Nephron progenitor cell (in vitro differentiated cells): Measurements from ENCODE around the gene CADM1.
A peak's percentile ranks its signal among the peaks of the same experiment; 100 is the strongest.

Source experiments
- DNase-seq: peaks from one replicate; pipeline ENCODE4 v3.0.0; 2021
- H3K27ac Mint-ChIP-seq: 2 replicates; pipeline ENCODE4 v1.8.0; 2021; ENCODE audit warnings: mild to moderate bottlenecking, moderate library complexity, mixed read lengths
- H3K27me3 Mint-ChIP-seq: 2 replicates; pipeline ENCODE4 v1.8.0; 2021; ENCODE audit warnings: mild to moderate bottlenecking, low read depth, mixed read lengths; ENCODE audit not compliant: poor library complexity
- H3K36me3 Mint-ChIP-seq: 2 replicates; pipeline ENCODE4 v1.8.0; 2021; ENCODE audit warnings: low read depth, mixed read lengths
- H3K4me1 Mint-ChIP-seq: 2 replicates; pipeline ENCODE4 v1.8.0; 2021; ENCODE audit warnings: mixed read lengths
- H3K4me3 Mint-ChIP-seq: 2 replicates; pipeline ENCODE4 v1.8.0; 2021; ENCODE audit warnings: mild to moderate bottlenecking, moderate library complexity, mixed read lengths
- H3K9me3 Mint-ChIP-seq: 2 replicates; pipeline ENCODE4 v1.8.0; 2021; ENCODE audit warnings: mild to moderate bottlenecking, moderate library complexity, mixed read lengths
- TF ChIP-seq, protein P1 (sequence below): fragments of 200-600 bp; sonication (generic); IDR thresholded peaks from 2 replicates; pipeline ENCODE4 v1.5.0; 2021; ENCODE audit warnings: antibody characterized with exemption

Gene CADM1

DNA sequence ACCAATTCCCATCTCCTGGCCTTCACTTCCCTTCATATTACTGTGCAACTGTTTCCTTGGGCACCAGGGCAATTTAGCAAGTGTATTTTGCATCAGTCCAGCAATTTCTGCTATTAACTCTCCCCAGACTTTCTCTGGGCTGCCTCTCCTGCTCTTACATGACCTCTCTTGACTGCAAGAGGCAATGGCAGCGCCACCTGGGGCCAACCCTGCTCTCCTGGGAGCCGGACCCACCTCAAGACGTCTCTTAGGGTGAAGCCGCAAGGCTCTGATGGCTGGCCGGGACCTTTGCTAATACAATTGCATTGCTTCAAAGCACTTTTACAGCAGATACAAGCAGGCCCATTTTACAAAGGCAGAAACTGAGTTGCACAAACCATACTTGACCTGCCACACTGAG lies 360.2 kb downstream of the CADM1 start:
- H3K36me3 Mint-ChIP-seq, result no peaks in the 10 kb centered on the region

DNA sequence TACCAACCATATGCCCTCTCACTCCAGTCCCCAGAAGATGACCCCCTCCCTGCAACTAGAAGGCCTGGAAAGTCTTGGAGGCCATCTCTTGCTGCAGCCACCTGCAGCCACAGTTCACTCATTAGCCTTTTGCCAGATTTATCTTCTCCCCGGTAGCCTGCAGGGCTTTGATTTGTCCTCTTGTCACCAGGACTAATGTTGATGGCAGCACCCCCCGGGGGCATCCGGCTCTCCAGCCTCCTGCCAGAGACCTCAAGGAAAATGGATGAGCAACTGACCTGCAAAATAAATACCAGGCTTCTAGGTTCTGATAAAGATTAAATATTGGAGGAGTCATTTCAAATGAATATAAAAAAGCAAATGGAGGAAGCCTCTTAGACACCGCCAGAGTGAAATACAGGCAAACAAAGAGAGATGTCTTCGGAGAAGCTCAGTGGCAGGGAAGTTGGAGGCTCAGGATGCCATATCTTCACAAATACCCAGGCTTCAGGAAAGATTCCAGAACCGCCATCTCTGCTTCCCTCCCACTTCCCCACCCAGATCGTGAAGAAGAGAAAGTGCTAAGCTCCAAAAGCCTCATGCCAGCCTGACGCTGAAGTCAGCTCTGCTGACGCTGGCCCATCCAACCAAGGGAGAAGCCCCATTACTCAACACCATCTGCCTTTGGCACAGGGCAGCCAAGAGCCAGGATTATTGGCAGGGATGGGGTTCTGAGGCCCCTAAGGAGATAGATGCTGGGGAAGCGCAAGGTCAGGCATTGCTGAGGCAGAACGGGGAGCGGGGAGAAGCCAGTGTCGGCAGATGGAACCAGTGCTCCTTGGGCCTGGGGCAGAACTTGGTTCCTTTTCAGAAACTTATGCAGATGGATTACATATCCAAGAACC lies 362.7 kb downstream of the CADM1 start:
- Mint-ChIP-seq H3K4me3 (no peak overlapping the region), H3K36me3 (no peaks in the 10 kb centered on the region), H3K27me3 (peaks cover 13% of the 10 kb centered on the region), H3K4me1 (peaks cover 79% of the 10 kb centered on the region), H3K9me3 (no peaks in the 10 kb centered on the region), H3K27ac (peak overlapping the region; percentile 9)
- no peak for DNase-seq
- TF ChIP-seq, protein P1, sequence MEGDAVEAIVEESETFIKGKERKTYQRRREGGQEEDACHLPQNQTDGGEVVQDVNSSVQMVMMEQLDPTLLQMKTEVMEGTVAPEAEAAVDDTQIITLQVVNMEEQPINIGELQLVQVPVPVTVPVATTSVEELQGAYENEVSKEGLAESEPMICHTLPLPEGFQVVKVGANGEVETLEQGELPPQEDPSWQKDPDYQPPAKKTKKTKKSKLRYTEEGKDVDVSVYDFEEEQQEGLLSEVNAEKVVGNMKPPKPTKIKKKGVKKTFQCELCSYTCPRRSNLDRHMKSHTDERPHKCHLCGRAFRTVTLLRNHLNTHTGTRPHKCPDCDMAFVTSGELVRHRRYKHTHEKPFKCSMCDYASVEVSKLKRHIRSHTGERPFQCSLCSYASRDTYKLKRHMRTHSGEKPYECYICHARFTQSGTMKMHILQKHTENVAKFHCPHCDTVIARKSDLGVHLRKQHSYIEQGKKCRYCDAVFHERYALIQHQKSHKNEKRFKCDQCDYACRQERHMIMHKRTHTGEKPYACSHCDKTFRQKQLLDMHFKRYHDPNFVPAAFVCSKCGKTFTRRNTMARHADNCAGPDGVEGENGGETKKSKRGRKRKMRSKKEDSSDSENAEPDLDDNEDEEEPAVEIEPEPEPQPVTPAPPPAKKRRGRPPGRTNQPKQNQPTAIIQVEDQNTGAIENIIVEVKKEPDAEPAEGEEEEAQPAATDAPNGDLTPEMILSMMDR, result no peak

More for the DNA sequence above, 360.2 kb downstream of the CADM1 start:
- H3K4me1 Mint-ChIP-seq, result peaks cover 63% of the 10 kb centered on the region
- peaks cover 4% of the 10 kb centered on the region for H3K9me3 Mint-ChIP-seq
- H3K4me3 Mint-ChIP-seq, result no peak overlapping the region
- TF ChIP-seq, protein P1, result no peak
- H3K27me3 Mint-ChIP-seq, result peaks cover 8% of the 10 kb centered on the region
- no peak overlapping the region for H3K27ac Mint-ChIP-seq
- no peak for DNase-seq

DNA sequence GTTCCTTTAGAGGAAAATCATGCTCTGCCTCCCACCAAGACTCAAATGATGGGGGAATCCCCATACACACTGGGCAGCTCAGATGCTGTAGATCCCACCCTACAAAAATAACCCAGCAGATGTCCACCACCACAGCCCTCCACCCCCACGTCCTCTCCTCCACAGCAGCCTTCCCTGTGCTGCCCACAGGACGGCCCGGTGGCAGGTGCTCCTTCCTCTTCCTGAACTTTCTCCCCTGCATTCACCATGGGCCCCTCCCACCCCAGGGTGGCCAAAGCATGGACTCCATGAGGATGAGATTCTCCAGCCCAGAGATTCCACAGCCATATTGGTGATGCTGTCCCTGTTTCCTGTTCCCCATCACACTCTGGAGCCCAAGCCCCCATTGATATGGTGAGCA lies 368.3 kb downstream of the CADM1 start:
- peaks cover 73% of the 10 kb centered on the region for H3K4me1 Mint-ChIP-seq
- peaks cover 17% of the 10 kb centered on the region for H3K27me3 Mint-ChIP-seq
- no peaks in the 10 kb centered on the region for H3K36me3 Mint-ChIP-seq

DNA sequence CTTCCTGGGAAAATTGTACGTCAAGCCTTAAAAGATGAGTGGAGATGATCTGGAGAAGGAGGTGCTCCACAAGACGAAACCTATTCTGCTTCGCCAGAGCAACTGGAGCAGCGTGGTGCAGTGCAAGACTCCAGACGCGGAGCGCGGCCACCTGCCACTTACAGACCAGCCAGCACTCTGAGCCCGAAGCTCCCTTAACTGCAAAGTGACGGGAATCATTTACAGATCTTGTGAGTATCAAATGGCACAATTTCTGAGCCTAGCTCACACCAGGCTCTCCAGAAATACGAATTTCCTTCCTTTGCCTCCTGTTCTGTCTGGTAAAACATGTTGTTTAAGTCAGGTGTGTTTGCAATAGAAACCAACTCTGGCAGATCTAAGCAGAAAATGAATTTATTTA lies 369.3 kb downstream of the CADM1 start:
- H3K27me3 Mint-ChIP-seq, result peaks cover 17% of the 10 kb centered on the region
- H3K4me3 Mint-ChIP-seq, result no peak overlapping the region
- no peaks in the 10 kb centered on the region for H3K36me3 Mint-ChIP-seq
- H3K27ac Mint-ChIP-seq, result no peak overlapping the region
- TF ChIP-seq, protein P1, result no peak
- DNase-seq, result no peak
- H3K9me3 Mint-ChIP-seq, result no peaks in the 10 kb centered on the region
- H3K4me1 Mint-ChIP-seq, result peaks cover 74% of the 10 kb centered on the region

More for the DNA sequence above, 368.3 kb downstream of the CADM1 start:
- Mint-ChIP-seq H3K9me3 (no peaks in the 10 kb centered on the region), H3K4me3 (no peak overlapping the region), H3K27ac (no peak overlapping the region)
- DNase-seq, result no peak
- TF ChIP-seq, protein P1, result no peak

DNA sequence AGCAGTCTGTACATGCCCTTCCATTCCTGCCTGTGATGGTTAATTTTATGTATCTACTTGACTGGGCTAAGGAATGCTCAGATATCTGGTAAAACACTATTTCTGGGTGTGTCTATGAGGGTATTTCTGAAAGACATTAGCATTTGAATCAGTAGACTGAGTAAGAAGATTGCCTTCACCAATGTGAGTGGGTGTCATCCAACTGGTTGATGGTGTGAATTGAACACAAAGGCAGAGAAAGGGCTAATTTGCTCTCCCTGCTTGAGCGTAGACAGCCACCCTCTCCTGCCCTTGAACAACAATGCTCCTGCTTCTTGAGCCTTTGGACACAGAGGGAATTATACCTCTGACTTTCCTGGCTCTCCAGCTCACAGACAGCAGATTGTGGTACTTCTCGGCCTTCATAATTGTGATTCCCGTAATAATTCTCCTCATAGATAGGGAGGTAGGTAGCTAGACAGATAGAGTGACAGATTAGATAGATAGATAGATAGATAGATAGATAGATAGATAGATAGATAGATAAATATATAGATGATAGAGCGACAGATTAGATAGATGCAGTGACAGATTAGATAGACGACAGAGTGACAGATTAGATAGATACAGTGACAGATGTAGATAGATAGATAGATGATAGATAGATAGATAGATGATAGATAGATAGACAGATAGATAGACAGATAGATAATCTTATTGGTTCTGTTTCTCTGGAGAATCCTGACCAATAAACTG lies 370.6 kb downstream of the CADM1 start:
- Mint-ChIP-seq H3K4me1 (peaks cover 73% of the 10 kb centered on the region), H3K36me3 (no peaks in the 10 kb centered on the region), H3K4me3 (no peak overlapping the region), H3K9me3 (no peaks in the 10 kb centered on the region), H3K27ac (no peak overlapping the region), H3K27me3 (peaks cover 9% of the 10 kb centered on the region)
- DNase-seq, result no peak
- TF ChIP-seq, protein P1, result no peak
